ENCODE measurements around the gene PTTG2.
A peak's percentile ranks its signal among the peaks of the same experiment; 100 is the strongest.
"Not testable (repeated sequence)": the region's sequence is repeated elsewhere in the genome, so short reads cannot be mapped to it uniquely, and the experiment has no call there.

Gene PTTG2

DNA sequence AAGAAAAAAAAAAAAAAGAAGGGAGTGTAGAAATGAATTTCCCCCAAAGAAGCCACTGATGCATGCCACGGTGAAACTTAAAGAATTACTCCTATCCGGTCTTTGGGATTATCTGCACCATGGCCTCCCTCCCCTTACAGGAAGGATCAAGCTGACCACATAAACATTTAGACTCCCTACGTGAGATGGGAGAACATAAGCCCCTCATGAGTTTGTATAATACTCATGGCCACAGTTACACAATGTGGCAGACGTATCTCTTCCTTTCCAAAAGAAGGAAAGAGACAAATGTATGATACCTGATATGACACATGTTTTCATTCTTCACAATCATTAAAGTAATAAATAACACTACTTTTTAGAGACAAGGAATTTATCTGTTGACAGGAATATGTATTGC is 3.3 kb upstream of the PTTG2 start:
- no peak for DNase-seq (ENCODE audit: low read depth in 2 of 3, low spot score in 1 of 3)

- DNase-seq (ENCODE audit: low read depth in 2 of 3, low spot score in 1 of 3): no peak
These were observed 1.3 kb upstream of the PTTG2 start for GRCh38 chr4:37958932-37959331.

GRCh38 chr4:37960679-37961450 is 667 bp downstream of the PTTG2 start:
- no peak for DNase-seq (ENCODE audit: low read depth in 2 of 3, low spot score in 1 of 3)

- DNase-seq (ENCODE audit: low read depth in 2 of 3, low spot score in 1 of 3): no peak
These were observed 4.7 kb downstream of the PTTG2 start for GRCh38 chr4:37964734-37965457.

GRCh38 chr4:37966044-37966443 is 5.8 kb downstream of the PTTG2 start:
- DNase-seq (ENCODE audit: low read depth in 2 of 3, low spot score in 1 of 3): no peak

DNA sequence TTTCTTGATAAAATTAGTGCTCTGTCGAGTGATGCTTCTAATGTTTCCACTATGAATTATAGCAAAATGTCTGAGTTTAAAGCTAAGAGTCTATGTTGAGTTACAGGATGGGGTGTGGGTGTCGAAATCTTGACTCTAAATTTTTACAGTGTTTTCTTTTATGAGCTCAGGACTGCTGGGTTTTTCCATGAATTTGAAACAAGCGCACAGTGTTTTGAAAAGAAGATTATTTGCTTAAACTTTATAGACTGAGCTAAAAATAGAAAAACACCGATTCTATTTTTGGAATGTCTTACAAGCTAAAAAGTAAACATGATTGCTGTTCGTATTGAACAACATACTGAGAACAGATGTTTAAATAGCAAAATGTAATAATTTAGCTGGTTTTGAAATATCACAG is 7.5 kb downstream of the PTTG2 start:
- no peak for DNase-seq (ENCODE audit: low read depth in 2 of 3, low spot score in 1 of 3)

DNA sequence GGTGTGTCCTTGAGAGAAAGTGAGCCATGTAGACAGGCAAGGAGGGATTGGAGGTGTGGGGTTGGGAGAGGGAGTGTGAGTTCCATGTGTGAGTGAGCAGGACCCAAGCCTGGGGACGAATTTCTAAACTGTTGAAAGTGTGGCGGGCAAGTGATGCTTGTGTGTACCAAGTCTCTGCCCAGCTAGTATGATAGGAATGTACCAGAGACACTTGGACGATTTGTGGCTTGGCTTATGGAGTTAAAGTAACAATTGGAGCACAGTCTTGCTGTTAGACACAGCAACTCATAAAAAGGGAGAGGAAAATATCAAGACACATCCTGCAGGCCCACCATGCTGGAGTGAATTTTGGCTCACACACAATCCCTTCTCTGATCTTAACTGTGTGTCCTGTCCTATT is 8.5 kb downstream of the PTTG2 start:
- DNase-seq (ENCODE audit: low read depth in 2 of 3, low spot score in 1 of 3): no peak

GRCh38 chr4:37970702-37971101 is 10.5 kb downstream of the PTTG2 start:
- DNase-seq (ENCODE audit: low read depth in 2 of 3, low spot score in 1 of 3): peak; percentile 40 to 60 (median 56)

- DNase-seq (ENCODE audit: low read depth in 2 of 3, low spot score in 1 of 3): no peak
These were observed 11.0 kb downstream of the PTTG2 start for GRCh38 chr4:37971202-37971601.

DNA sequence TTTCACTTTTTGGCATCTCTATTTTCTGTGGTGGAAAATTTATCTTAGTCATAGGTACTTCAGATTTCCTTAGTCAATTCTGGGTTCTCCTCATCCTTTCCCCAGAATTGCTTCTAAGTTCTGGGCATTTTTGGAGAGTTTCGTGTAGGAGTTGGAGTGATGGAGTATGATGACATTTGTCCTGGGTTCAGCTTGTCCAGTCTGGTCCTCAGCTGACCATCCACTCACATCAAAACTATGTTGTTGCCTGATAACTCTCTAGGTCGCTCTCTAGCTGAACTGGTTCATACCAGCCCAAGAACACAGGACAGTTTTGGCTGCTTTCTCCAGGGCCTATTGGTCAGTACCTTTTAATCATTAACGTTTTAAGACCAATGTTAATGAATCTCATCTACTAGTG is 13.2 kb downstream of the PTTG2 start:
- DNase-seq (ENCODE audit: low read depth in 2 of 3, low spot score in 1 of 3): no peak

DNA sequence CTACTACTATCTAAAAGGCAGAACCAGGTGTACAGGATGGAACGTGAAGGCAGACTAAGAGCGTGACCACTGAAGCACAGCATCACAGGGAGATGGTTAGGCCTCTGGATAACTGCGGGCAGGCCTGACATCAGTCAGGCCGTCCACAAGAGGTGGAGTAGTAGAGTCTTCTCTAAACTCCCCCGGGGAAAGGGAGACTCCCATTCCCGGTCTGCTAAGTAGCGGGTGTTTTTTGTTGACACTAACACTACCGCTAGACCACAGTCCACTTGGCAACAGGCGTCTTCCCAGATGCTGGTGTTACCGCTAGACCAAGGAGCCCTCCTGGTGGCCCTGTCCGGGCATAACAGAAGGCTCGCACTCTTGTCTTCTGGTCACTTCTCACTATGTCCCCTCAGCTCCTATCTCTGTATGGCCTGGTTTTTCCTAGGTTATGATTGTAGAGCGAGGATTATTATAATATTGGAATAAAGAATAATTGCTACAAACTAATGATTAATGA is 15.2 kb downstream of the PTTG2 start:
- not testable (repeated sequence) for DNase-seq (ENCODE audit: low read depth in 2 of 3, low spot score in 1 of 3)

DNA sequence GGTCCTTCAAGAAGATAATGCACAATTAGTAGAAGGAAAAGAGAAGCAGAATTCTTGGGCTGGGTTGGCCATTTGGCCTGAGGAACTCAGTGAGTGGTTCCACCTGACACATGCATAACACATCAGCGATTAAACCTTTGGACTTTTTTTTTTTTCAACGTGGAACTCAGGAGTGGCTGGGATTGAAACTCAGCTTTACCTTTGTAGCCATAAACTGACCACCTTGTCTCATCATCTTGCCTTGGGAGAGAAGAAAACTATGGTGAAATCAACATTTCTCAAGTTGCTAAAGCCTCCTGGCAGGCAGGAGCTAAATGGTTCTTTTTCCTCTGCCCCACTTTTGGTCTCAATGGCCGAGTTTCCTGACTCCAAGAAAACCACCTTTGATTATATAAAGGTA is 16.3 kb downstream of the PTTG2 start:
- DNase-seq (ENCODE audit: low read depth in 2 of 3, low spot score in 1 of 3): no peak

DNA sequence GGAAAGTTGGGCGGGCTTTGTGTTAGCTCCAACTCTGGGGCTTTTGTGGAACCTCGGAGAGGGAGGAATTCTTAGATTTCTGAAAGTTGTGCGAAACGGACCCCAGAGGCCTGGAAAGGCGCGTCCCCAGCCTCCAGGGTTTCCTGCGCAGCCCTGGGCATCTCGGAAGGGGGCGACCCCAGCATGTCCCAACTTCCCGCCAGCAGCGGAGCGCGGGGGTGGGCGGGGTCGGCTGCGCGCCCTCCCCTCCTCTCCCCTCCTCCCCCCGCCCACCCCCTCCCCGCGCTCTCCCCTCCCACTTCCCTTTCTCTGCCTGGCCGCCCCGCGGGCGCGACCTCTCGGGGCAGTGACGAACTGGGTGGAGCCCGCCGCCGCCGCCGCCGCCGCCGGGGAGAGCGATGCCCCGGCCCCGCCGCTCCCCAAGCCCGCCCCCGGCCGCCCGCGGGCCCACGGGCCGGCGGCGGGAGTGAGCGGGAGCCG is 16.8 kb downstream of the PTTG2 start:
- DNase-seq (ENCODE audit: low read depth in 2 of 3, low spot score in 1 of 3): peak; percentile 22 to 71 (median 55)

DNA sequence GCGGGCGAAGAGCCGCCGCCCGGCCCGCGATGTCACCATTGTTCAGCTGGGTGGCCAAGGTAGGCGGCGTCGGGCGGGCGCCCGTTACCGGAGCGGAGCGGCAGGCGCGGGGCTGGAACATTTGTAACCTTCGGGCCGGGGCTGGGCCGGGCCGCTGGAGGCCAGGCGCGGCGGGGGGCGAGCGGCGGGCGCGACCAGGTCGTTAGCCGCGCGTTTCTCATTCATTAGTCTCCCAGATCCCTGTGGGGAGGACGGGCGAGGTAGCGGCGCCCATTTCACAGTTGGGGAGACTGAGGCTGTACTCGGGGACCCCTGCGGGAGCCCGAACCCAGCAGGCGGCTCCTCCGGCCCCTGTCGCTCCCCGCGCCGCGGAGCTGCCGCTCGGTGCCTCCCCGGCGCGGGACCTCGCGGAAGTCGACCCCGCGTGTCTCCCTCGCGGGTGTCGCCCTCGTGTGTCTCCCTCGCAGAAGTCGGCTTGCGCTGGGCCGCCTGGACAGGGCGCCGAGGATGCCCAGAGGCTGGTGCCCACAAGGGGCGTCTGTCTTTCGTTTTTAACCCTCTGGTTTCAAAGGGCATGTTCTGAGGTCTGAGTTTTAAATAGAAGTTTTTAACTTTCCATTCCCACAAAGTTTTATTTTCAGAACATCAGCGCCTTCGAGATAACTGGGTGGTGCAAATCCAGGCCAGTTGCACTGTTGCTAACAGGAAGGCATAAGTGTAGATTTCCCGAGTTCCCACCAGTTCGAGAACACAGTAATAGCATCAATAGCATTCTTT is 17.5 kb downstream of the PTTG2 start:
- DNase-seq (ENCODE audit: low read depth in 2 of 3, low spot score in 1 of 3): peak; percentile 49 to 55 (median 55)

GRCh38 chr4:37978248-37978924 is 18.2 kb downstream of the PTTG2 start:
- DNase-seq (ENCODE audit: low read depth in 2 of 3, low spot score in 1 of 3): peak in 1 of 3 donors; percentile 18

- no peak for DNase-seq (ENCODE audit: low read depth in 2 of 3, low spot score in 1 of 3)
These were observed 20.0 kb downstream of the PTTG2 start for GRCh38 chr4:37980246-37980645.

- no peak for DNase-seq (ENCODE audit: low read depth in 2 of 3, low spot score in 1 of 3)
These were observed 21.2 kb downstream of the PTTG2 start for GRCh38 chr4:37981425-37981824.

DNA sequence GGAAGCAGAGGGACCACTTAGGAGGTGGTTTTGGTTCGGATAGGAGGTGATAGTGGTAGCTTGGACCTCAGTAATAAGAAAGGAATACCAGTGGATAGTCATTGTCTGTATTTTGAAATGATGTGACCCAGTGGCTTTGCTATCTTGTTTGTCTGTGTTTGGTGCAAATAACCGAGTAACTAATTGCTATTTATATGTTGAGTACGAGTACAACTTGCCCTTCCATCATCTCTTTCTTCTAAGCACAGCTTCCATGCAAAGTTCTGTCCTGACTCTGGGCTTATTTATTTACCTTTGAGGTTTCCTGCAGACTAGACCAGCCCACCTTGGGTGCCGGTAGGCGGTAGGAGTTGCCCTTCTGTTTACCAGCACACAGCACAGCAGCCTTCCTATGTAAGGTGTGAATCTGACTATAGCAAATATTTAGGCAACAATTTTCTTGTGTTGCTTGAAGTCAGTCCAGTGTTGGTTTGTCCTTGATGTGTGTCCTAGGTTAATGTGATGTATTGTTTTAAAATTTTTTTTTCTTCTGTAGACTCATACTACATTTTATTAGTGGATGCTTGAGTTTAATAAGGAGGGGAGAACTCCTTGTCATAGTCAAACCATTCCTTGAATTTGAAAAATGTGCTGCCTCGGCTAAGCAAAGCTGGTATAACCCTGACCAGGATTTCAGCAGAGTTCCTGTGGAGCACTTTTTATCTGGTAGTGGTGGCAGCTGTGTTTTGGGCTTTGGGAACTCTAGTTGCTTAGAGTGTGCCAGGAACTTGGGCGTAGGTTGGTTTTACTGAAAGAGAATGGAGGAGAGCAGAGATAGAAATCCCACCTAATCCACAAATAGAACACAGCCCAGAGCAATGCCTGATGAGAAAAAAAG is 21.9 kb downstream of the PTTG2 start:
- no peak for DNase-seq (ENCODE audit: low read depth in 2 of 3, low spot score in 1 of 3)

DNA sequence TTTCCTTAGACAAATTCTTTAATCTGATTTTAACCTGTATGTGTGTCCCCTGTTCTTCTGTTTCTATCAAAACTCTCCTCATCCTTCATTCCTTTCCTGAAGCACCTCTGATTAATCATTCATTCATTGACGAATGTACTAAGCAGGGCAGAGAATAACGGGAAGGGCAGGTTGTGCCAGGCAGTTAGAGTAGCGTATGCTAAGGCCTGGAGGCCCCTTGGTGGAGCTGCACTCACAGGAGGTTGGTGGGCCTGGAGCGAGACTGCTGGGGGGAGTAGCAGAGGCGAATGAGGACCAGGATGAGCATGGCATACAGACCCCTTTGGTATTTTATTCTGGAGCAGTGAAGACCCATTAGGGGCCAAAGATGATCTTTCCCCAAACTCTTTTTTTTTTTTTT is 22.5 kb downstream of the PTTG2 start:
- DNase-seq (ENCODE audit: low read depth in 2 of 3, low spot score in 1 of 3): no peak

DNA sequence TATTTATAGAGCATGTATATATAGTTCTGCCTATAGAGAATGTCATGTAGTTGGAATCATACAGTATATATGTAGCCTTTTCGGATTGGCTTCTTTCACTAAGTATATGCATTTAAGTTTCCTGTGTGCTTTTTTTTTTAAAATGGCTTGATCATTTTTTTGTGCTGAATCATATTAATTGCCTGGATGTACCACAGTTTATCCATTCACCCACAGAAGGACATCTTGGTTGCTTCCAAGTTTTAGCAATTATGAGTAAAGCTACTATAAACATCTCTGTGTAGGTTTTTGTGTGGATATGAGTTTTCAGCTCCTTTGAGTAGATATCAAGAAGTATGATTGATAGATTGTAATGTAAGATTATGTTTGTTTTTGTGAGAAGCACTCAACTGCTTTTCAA is 23.8 kb downstream of the PTTG2 start:
- no peak for DNase-seq (ENCODE audit: low read depth in 2 of 3, low spot score in 1 of 3)

Data from stimulated activated CD4-positive, alpha-beta T cell treated with anti-CD3 and anti-CD28 coated beads, Interleukin-12 subunit alpha, Interleukin-12 subunit beta, amount 100 ng/mL, for 48 hours (primary cell).